SK-N-SH (cell line): ENCODE results near the gene UNC13D. TPM values are rescaled to one million over a fixed set of nuclear protein-coding genes. Genes with fewer than 3 reads are reported as not detected.

ENCODE experiments used
- CTCF ChIA-PET: fragments of 300-600, 350-600 bp; formaldehyde crosslinking; extraction: SDS; loops from one replicate; lab custom pipeline; 2021; lab: Yijun Ruan, JAX
- POLR2A ChIA-PET: fragments of 350-600 bp; sonication (Branson Sonifier 250); formaldehyde crosslinking; extraction: SDS; loops from one replicate; lab custom pipeline; 2020; ENCODE audit warnings: antibody characterized with exemption, inconsistent platforms; lab: Yijun Ruan, JAX
- DNase-seq: peaks from one replicate; pipeline ENCODE4 v3.0.0; 2012
- H2AFZ ChIP-seq: fragments of 200-600 bp; sonication (generic); 2 replicates; pipeline ENCODE4 v1.8.1; 2016; ENCODE audit warnings: antibody characterized with exemption, mild to moderate bottlenecking, low read depth
- H3F3A ChIP-seq: fragments of 200-600 bp; sonication (generic); replicated peaks from 2 replicates; pipeline ENCODE3; 2016; ENCODE audit warnings: antibody characterized with exemption, mild to moderate bottlenecking; ENCODE audit not compliant: insufficient read depth
- H3K27ac ChIP-seq, 2 experiments: fragments of 200-500 bp in 1 of 2; fragments of 200-600 bp in 1 of 2; sonication (Bioruptor generic) in 1 of 2; sonication (generic), shearing (Covaris generic) in 1 of 2; 2 replicates each; pipeline versions ENCODE4 v1.5.1 to v1.6.1; 2014 to 2016; ENCODE audit warnings: low read depth in 2 of 2, inconsistent platforms in 1 of 2, low read length in 1 of 2, mild to moderate bottlenecking in 1 of 2, mixed read lengths in 1 of 2
- H3K27me3 ChIP-seq: fragments of 200-600 bp; sonication (generic), shearing (Covaris generic); 2 replicates; pipeline ENCODE4 v1.6.1; 2016; ENCODE audit warnings: mixed run types; ENCODE audit not compliant: insufficient read depth
- H3K36me3 ChIP-seq, 2 experiments: fragments of 200-500 bp in 1 of 2; fragments of 200-600 bp in 1 of 2; sonication (Bioruptor generic) in 1 of 2; sonication (generic) in 1 of 2; replicated peaks in 1 of 2; 2 replicates each; pipeline versions ENCODE3 to v1.5.1; 2014 to 2016; ENCODE audit warnings: low read length in 1 of 2, mild to moderate bottlenecking in 1 of 2; ENCODE audit not compliant: insufficient read depth in 2 of 2, control insufficient read depth in 1 of 2
- H3K4me1 ChIP-seq, 2 experiments: fragments of 200-500 bp in 1 of 2; fragments of 200-600 bp in 1 of 2; sonication (Bioruptor generic) in 1 of 2; sonication (generic), shearing (Covaris generic) in 1 of 2; 2 replicates each; pipeline versions ENCODE4 v1.5.1 to v1.6.1; 2014 to 2016; ENCODE audit warnings: low read depth in 1 of 2, low read length in 1 of 2, mixed run types in 1 of 2; ENCODE audit not compliant: insufficient read depth in 2 of 2, control insufficient read depth in 1 of 2
- H3K4me2 ChIP-seq: fragments of 200-600 bp; sonication (generic), shearing (Covaris generic); 2 replicates; pipeline ENCODE4 v1.6.1; 2017; ENCODE audit warnings: mixed run types
- H3K4me3 ChIP-seq, 2 experiments: fragments of 200-500 bp in 1 of 2; fragments of 200-600 bp in 1 of 2; sonication (Bioruptor generic) in 1 of 2; sonication (generic), shearing (Covaris generic) in 1 of 2; 2 replicates each; pipeline versions ENCODE4 v1.5.1 to v1.8.1; 2014 to 2016; ENCODE audit warnings: low read depth in 2 of 2, inconsistent platforms in 1 of 2, low read length in 1 of 2, mild to moderate bottlenecking in 1 of 2, mixed read lengths in 1 of 2, moderate library complexity in 1 of 2
- H3K79me2 ChIP-seq: fragments of 200-600 bp; sonication (generic); 2 replicates; pipeline ENCODE4 v1.8.1; 2017; ENCODE audit warnings: mild to moderate bottlenecking; ENCODE audit not compliant: insufficient read depth
- H3K9ac ChIP-seq: fragments of 200-600 bp; sonication (generic); 2 replicates; pipeline ENCODE4 v1.6.1; 2017; ENCODE audit warnings: mixed run types
- H3K9me2 ChIP-seq: fragments of 200-600 bp; sonication (generic); 2 replicates; pipeline ENCODE4 v1.6.1; 2017; ENCODE audit warnings: mixed run types
- H3K9me3 ChIP-seq: fragments of 200-600 bp; sonication (generic); 2 replicates; pipeline ENCODE4 v1.6.1; 2017; ENCODE audit warnings: mixed run types, mild to moderate bottlenecking, moderate library complexity
- H4K20me1 ChIP-seq: fragments of 200-600 bp; sonication (generic); 2 replicates; pipeline ENCODE4 v1.6.1; 2017; ENCODE audit warnings: mild to moderate bottlenecking, mixed run types; ENCODE audit not compliant: insufficient read depth
- ELF1 ChIP-seq: IDR thresholded peaks from 2 replicates; pipeline ENCODE4 v1.4.0; 2012
- EP300 ChIP-seq, 2 experiments: IDR thresholded peaks; 2 replicates each; pipeline versions ENCODE4 v1.4.0 to v1.6.1; 2012; ENCODE audit warnings: borderline replicate concordance in 1 of 2, low read depth in 1 of 2, low read length in 1 of 2
- EZH2phosphoT487 ChIP-seq: fragments of 200-600 bp; sonication (generic); IDR thresholded peaks from 2 replicates; pipeline ENCODE4 v1.6.1; 2017; ENCODE audit warnings: low read depth, mixed run types, mild to moderate bottlenecking, antibody characterized with exemption, moderate library complexity, borderline replicate concordance
- FOSL2 ChIP-seq: IDR thresholded peaks from 2 replicates; pipeline ENCODE4 v1.4.0; 2012; ENCODE audit warnings: low read depth, mild to moderate bottlenecking, moderate library complexity, borderline replicate concordance
- FOXJ3 ChIP-seq: sonication (generic); formaldehyde crosslinking; IDR thresholded peaks from 2 replicates; pipeline ENCODE4 v1.5.1; 2020; ENCODE audit warnings: mild to moderate bottlenecking, missing genetic modification reagents
- FOXM1 ChIP-seq: IDR thresholded peaks from 2 replicates; pipeline ENCODE4 v1.4.0; 2012; ENCODE audit warnings: low read depth, mild to moderate bottlenecking
- GABPA ChIP-seq: IDR thresholded peaks from 2 replicates; pipeline ENCODE4 v1.4.0; 2012; ENCODE audit warnings: low read depth, mild to moderate bottlenecking
- GATA2 ChIP-seq: sonication (generic); formaldehyde crosslinking; IDR thresholded peaks from 2 replicates; pipeline ENCODE4 v1.5.0; 2020; ENCODE audit warnings: mild to moderate bottlenecking, missing genetic modification reagents
- IRF3 ChIP-seq: fragments of 150-350 bp; IDR thresholded peaks from 2 replicates; pipeline ENCODE4 v1.6.1; 2016; ENCODE audit warnings: mild to moderate bottlenecking, low read depth, low read length
- MAX ChIP-seq: IDR thresholded peaks from 2 replicates; pipeline ENCODE4 v1.4.0; 2012; ENCODE audit warnings: low read depth
- POLR2AphosphoS5 ChIP-seq: IDR thresholded peaks from 2 replicates; pipeline ENCODE4 v1.6.1; 2012; ENCODE audit warnings: low read depth, low read length
- RAD21 ChIP-seq: IDR thresholded peaks from 2 replicates; pipeline ENCODE4 v1.6.1; 2012; ENCODE audit warnings: mild to moderate bottlenecking, low read length
- RCOR1 ChIP-seq: fragments of 150-350 bp; IDR thresholded peaks from 2 replicates; pipeline ENCODE4 v1.6.1; 2017; ENCODE audit warnings: antibody characterized with exemption, low read length
- RXRA ChIP-seq: IDR thresholded peaks from 2 replicates; pipeline ENCODE4 v1.4.0; 2012; ENCODE audit warnings: low read depth, mild to moderate bottlenecking, borderline replicate concordance
- TCF12 ChIP-seq: IDR thresholded peaks from 2 replicates; pipeline ENCODE4 v1.4.0; 2012
- WGBS: methylation state at CpG from one replicate; pipeline ENCODE4 v1.1.6; 2017; ENCODE audit warnings: low lambda C conversion rate; 5-methylcytosine and 5-hydroxymethylcytosine counted together
- polyA plus RNA-seq, 3 experiments: library from polyadenylated mRNA; depleted of rRNA; stranded (reverse); fragments of >200 nt; gene quantifications; 2 replicates each; pipeline ENCODE4 v1.2.3, GENCODE V29; 2012
- TF ChIP-seq, protein P1 (sequence below): IDR thresholded peaks from 2 replicates; pipeline ENCODE4 v1.6.1; 2012; ENCODE audit warnings: mild to moderate bottlenecking, low read depth, low read length, moderate library complexity

The UNC13D gene
- polyA plus RNA-seq, 1 of the 3 experiments (the other 2 are of a cell fraction) = 0.99 TPM

GRCh38 chr17:75803883-75804282 lies 40.3 kb downstream of the UNC13D start:
- ChIA-PET POLR2A (interaction anchor here (1.3 to 1.7 kb wide), 3 partner anchors 18 to 24 kb away, joined by 4 to 5 read pairs (median 4); a partner anchor contains a TSS), CTCF (interaction anchor here (0.9 to 3.4 kb wide), 10 partner anchors 9 to 476 kb away, joined by 3 to 24 read pairs (median 6); partner anchors contain the start of gene SMIM5)
- Histone ChIP-seq H2AFZ (no peak overlapping the region), H4K20me1 (no peaks in the 10 kb centered on the region), H3K27me3 (no peaks in the 10 kb centered on the region), H3K4me1 (peaks cover 0 to 2% of the 10 kb centered on the region in 2 experiments; a peak in 1 of 4 replicates), H3K9ac (no peak overlapping the region), H3F3A (no peaks in the 10 kb centered on the region), H3K9me2 (no peaks in the 10 kb centered on the region), H3K4me3 (no peak overlapping the region), H3K79me2 (peaks cover 64% of the 10 kb centered on the region; the same call in 1 of the 2 replicates), H3K9me3 (no peaks in the 10 kb centered on the region), H3K4me2 (no peak overlapping the region), H3K27ac (no peak overlapping the region), H3K36me3 (no peaks in the 10 kb centered on the region)
- no peak for DNase-seq
- TF ChIP-seq POLR2AphosphoS5 (no peak), FOXJ3 (CRISPR knock-in tag) (no peak), RCOR1 (no peak), MAX (no peak), TCF12 (no peak), GABPA (no peak), IRF3 (no peak), GATA2 (CRISPR knock-in tag) (no peak), FOXM1 (no peak), ELF1 (no peak), RXRA (no peak), FOSL2 (no peak), EP300 (IDR thresholded peaks at IDR 0.05; ENCODE audit: borderline replicate concordance in 1 of 2, low read depth in 1 of 2, low read length in 1 of 2) (no peak), RAD21 (no peak), EZH2phosphoT487 (no peak)
- TF ChIP-seq, protein P1, sequence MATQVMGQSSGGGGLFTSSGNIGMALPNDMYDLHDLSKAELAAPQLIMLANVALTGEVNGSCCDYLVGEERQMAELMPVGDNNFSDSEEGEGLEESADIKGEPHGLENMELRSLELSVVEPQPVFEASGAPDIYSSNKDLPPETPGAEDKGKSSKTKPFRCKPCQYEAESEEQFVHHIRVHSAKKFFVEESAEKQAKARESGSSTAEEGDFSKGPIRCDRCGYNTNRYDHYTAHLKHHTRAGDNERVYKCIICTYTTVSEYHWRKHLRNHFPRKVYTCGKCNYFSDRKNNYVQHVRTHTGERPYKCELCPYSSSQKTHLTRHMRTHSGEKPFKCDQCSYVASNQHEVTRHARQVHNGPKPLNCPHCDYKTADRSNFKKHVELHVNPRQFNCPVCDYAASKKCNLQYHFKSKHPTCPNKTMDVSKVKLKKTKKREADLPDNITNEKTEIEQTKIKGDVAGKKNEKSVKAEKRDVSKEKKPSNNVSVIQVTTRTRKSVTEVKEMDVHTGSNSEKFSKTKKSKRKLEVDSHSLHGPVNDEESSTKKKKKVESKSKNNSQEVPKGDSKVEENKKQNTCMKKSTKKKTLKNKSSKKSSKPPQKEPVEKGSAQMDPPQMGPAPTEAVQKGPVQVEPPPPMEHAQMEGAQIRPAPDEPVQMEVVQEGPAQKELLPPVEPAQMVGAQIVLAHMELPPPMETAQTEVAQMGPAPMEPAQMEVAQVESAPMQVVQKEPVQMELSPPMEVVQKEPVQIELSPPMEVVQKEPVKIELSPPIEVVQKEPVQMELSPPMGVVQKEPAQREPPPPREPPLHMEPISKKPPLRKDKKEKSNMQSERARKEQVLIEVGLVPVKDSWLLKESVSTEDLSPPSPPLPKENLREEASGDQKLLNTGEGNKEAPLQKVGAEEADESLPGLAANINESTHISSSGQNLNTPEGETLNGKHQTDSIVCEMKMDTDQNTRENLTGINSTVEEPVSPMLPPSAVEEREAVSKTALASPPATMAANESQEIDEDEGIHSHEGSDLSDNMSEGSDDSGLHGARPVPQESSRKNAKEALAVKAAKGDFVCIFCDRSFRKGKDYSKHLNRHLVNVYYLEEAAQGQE = no peak
- WGBS = 95% methylated on average over 1 of the region's 1 CpG
